ENCODE data around the gene NME3.
"Not testable (repeated sequence)": the region's sequence is repeated elsewhere in the genome, so short reads cannot be mapped to it uniquely, and the experiment has no call there.

The NME3 gene

GRCh38 chr16:1771188-1771863, at the start of gene NME3:
Gene NME3, minus strand, starts transcription at chr16:1771543. Its CDS starts 9 bp downstream, at chr16:1771534.
- peak; percentile 70 for DNase-seq

DNA sequence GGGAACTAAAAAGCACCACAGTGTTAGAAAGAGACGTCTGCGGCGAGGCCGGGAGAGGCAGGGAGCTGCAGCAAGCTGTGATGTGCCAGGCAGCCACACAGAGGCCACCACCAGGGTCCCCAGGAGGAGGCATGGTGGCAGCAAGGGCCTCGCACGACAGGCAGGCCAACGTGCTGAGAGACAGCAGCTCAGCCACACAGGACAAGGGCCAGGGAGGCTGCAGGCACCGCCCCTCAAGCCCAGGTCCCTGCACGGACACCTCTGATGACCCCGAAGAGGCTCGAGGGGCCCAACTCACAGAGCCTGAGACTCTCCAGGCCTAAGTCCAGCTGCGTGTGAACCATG, 49.6 kb upstream of the NME3 start:
- no peak for DNase-seq

DNA sequence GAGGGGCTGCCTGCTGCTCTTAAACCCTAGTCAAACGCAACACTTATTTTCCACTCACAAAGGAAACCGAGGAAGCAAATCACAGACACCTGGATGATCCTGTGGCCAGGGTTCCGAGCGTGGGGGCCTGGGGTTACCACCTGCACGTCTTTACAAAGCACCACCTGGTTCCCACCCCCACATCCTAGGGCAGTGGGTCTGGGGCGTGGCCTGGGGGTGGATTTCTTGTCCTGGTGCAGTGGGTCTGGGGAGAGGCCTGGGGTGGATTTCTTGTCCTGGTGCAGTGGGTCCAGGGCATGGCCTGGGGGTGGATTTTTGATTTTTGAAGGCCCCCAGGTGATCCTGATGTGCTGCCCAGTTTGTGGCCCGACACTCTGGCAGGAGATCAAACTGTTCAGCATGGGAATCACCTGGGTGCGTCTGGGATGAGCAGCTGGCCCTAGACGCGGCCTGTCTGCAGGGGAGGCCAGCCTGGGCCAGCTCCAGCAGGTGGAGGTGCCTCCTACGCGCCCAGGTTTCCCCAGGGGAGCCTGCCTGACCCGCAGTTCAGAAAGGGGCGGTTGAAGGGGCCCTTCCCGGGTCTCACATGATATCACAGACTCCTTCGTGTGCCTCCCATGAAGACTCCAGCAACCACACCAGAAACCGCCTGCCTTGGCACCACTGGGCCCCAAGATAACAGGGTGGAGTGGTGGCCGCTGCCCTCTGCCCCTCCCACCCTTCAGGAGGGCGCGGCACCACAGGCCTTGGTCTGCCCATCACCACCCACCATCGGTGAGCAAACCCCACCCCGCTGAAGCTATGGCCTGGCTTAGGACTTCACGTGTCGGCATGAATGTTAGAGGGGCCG, 49.0 kb upstream of the NME3 start:
- no peak for DNase-seq

GRCh38 chr16:1819611-1820010, 48.3 kb upstream of the NME3 start:
- DNase-seq: no peak

DNA sequence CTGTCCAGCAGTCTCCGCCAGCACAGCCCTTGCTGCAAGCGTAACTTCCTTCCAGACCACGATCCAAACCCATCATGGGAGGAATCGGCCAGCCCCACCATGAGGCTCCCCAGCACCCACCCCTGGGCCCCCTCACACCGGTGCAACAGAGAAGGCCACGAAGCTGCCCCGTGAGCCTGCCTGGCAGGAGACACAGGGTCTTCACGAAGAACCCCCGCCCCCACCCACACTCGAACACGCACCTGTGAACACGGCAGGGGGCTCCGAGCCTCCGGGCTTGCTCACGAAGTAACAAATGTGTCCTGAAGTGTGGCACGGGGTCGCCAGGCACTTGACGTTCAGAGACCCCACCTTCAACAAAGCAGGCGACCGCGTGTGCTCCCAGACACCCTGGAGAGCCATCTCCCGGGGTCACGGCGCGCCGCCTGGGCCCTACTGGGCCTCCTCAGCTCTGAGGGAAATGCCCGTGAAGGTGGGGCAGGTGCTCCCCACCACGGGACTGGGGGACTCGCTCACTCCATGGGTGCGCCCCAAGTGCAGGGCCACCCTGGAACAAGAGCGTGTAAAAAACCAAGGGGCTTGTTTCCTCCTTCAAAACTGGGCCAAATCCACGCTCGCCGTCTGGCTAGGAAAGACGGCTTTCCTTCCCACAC, 47.7 kb upstream of the NME3 start:
- no peak for DNase-seq

GRCh38 chr16:1818204-1818872, 47.0 kb upstream of the NME3 start:
- DNase-seq: no peak

DNA sequence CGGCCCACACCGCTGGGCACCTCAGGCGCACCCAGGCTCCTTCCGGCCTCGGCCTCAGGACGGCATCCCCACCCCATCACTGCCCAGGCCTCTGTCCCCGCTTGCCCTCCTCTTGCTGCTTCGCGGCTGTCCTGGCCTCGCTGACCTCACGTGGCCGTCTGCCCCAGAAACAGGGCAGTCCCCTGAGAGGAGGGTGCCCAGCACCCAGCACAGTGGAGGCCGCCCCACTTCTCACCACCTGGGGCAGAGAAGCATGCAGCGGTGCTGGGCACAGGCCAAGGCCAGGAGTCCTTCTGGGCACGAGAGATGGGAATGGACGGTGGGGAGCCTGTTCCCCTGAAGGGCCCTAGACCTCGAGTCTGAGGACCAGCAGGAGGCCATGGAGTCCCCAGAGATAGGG, 46.4 kb upstream of the NME3 start:
- no peak for DNase-seq

- DNase-seq: no peak
Observed at GRCh38 chr16:1817276-1817589, 45.9 kb upstream of the NME3 start.

- no peak for DNase-seq
Observed at GRCh38 chr16:1816396-1817275, 45.3 kb upstream of the NME3 start.

DNA sequence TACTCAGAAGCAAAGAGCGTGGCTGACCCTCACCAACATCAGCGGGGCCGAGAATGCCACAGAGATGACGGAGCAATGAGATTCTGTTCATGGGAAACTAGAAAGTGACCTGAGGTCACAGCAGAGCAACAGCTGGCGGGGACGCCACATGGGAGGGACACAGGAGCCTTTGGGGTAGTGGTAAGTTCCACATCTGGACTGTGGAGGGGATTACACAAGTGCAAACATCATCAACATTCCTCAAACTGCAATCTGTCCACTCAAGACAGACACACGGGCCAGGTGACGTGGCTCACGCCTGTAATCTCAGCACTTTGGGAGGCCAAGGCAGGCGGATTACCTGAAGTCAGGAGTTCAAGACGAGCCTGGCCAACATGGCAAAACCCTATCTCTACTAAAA, 44.1 kb upstream of the NME3 start:
- DNase-seq: no peak

- peak; percentile 90 for DNase-seq
Observed at GRCh38 chr16:1812732-1813163, 41.4 kb upstream of the NME3 start.

GRCh38 chr16:1810536-1810935, 39.2 kb upstream of the NME3 start:
- DNase-seq: no peak

- no peak for DNase-seq
Observed at GRCh38 chr16:1810106-1810505, 38.8 kb upstream of the NME3 start.

DNA sequence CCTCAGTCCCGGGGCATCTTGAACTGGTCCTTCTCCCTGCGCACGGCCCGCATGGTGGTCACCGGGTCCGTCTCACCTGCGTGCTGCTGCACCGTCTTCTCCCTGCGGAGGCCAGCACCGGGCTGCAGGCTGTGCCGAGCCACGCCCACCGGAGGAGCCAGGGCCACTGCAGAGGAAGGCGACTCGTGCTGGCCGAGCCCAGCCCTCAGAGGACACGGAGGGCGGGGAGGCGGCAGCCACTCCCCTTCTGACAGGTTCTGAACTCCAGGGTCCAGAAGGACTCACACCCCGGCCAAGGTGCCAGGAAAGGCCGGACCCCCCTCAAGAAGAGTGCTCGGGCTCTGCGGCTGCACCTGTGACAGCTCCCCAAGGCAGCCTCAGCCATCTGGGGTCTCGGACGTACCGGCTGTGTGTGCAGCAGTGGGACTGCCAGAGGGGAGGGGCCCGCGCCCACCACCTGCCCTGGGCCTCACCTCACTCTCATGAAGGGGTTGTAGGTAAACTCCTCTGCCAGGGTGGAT, 38.0 kb upstream of the NME3 start:
- DNase-seq: no peak

DNA sequence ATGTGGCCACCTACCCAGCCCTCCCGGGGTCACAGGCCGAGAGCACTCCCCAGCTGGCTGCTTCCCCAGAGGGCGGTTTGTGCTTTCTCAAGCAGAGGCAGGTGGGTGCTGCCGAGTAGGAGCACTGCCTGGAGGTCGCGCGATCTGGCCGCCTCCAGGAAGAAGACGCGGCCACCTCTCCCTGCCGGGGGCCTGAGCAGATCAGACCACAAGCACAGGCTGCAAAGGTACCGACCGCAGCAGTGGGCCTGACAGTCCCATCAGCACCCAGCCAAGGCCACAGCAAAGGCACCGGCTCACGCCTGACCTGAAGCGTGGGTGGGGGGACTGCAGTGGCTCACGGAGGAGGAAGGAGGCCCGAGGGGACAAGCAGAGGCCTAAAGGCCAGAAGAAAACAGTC, 37.3 kb upstream of the NME3 start:
- DNase-seq: no peak

DNA sequence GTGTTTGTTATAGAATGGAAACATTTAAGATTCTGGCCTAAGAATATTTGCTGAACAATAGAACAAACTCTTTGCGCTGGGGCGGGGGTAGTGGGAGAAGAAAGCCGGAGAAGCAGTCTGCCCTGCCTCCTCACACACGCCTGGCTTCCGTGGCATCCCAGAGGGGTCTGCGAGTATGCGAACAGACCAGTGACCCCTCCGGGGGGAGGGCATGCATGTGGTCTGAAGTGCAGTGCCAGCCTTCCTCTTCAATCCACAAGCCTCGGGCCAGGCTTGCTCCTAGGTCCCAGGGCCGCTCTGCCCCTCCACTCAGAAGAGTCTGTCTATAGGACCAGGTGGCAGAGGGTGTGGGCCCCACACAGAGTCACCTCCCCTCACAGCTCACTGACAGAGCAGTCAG, 36.3 kb upstream of the NME3 start:
- no peak for DNase-seq

GRCh38 chr16:1800701-1801100, 29.4 kb upstream of the NME3 start:
- DNase-seq: no peak

DNA sequence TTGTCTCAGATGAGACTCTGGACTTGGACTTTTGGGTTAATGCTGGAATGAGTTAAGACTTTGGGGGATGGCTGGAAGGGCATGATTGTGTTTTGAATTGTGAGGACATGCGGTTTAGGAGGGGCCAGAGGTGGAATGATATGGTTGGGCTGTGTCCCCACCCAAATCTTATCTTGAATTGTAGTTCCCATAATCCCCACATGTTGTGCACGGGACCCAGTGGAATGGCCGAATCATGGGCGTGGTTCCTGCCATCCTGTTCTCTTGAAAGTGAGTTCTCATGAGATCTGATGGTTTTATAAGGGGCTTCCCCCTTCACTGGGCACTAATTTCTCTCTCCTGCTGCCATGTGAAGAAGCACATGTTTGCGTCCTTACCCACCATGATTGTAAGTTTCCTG, 27.9 kb upstream of the NME3 start:
- DNase-seq: not testable (repeated sequence)

DNA sequence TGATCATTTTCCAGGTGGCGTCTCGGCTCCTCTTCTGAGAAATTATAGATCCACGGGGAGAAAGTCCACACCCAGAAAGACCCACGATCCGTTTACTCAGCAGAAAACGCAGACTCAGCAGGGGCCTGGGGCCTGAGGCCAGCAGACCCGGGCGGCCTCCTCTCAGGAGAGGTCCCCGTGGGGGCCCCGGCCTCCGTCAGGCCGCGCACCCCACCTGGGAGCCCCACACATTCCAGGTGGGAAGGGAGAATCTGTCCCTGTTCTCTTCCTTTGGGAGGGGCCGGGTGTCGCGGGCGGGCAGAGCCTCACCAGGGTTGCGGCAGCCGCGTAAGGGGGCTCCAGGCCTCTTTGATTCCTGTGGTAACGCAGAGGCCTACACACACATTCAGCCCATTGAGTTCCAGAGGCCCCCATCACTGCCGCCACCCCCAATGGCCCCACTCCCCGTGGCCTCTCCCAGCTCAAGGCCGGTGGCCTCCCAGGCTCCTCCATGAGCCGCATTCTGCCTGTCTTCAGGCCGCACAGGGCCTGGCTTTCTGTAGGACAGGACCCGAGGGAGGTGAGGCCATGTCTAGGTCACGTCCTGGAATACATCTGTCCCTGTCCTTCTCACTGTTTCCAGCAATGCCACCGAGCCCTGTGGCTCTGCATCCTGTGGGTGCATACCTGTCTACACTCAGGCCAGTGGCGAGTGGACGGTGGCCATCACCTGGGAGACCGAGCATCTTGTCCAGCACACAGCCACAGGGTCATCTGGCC, 23.7 kb upstream of the NME3 start:
- DNase-seq: no peak

DNA sequence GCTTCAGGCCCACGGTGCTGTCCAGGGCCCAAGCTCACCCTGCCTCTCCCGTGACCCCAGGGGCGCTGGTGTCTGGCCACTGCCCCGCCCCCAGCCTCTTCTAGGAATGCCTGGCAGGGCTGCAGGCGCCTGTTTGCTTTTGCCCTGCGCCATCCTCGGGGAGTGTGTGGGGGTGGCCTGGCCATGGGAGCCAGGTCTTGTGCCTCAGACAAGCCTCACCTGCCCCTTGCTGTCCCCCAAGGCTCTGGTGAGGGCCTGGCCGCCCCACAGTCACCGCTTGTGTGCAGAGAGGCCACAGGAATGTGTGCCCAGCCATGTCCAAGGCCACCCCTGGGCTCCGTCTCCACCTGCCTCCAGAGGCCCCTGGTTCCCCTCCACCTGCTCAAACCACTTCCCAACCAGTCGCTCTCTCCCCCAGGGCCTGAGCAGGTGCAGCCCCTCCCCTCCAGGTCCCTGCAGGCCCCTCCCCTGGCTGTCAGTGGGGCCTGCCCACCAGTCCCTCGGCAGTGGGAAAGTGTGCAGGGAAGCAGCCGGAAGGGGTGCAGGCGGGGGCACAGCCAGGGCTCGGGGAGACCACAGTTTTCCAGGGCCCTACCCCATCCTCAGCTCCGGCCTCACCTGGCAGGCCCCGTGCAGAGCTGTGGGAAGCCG, 23.0 kb upstream of the NME3 start:
- DNase-seq: peak; percentile 50

All from NCI-H146 (cell line).